Chondrocyte (in vitro differentiated cells): Measurements from ENCODE around the gene TFAP2A. TPM values are rescaled to one million over a fixed set of nuclear protein-coding genes. Genes with fewer than 3 reads are reported as not detected.

Experiments used
- DNase-seq: peaks from one replicate; pipeline ENCODE4 v3.0.0; 2021; ENCODE audit warnings: mixed read lengths, low spot score
- H3K27ac Mint-ChIP-seq: one replicate; pipeline ENCODE4 v1.8.0; 2021; ENCODE audit warnings: mild to moderate bottlenecking, moderate library complexity, mixed read lengths; ENCODE audit not compliant: unreplicated experiment
- H3K27me3 Mint-ChIP-seq: 2 replicates; pipeline ENCODE4 v1.8.0; 2021; ENCODE audit warnings: low read depth, mixed read lengths
- H3K36me3 Mint-ChIP-seq: 2 replicates; pipeline ENCODE4 v1.8.0; 2021; ENCODE audit warnings: low read depth, mixed read lengths
- H3K4me1 Mint-ChIP-seq: 2 replicates; pipeline ENCODE4 v1.8.0; 2021; ENCODE audit warnings: low read depth, mild to moderate bottlenecking, mixed read lengths
- H3K4me3 Mint-ChIP-seq: one replicate; pipeline ENCODE4 v1.8.0; 2021; ENCODE audit warnings: mild to moderate bottlenecking, moderate library complexity, mixed read lengths; ENCODE audit not compliant: unreplicated experiment
- H3K9me3 Mint-ChIP-seq: 2 replicates; pipeline ENCODE4 v1.8.0; 2021; ENCODE audit warnings: low read depth, mixed read lengths
- microRNA-seq: library from miRNA; unstranded; fragments of <30 nt; microRNA quantifications from one replicate; pipeline ENCODE4 v1.2.0, GENCODE V29; 2020; ENCODE audit warnings: borderline number of aligned reads
- total RNA-seq: library from RNA; stranded (reverse); gene quantifications from 3 replicates; pipeline ENCODE4 v1.2.1, GENCODE V29; 2021
- TF ChIP-seq, protein P1 (sequence below): fragments of 200-600 bp; sonication (generic); IDR thresholded peaks from 2 replicates; pipeline ENCODE4 v1.5.0; 2021; ENCODE audit warnings: antibody characterized with exemption, mild to moderate bottlenecking, moderate library complexity

The TFAP2A gene
- total RNA-seq, 1 donor from 2014 or later, result 1.4 TPM

- Mint-ChIP-seq H3K4me3 (no peak overlapping the region), H3K27me3 (no peaks in the 10 kb centered on the region), H3K27ac (no peak overlapping the region), H3K4me1 (no peaks in the 10 kb centered on the region), H3K36me3 (no peaks in the 10 kb centered on the region), H3K9me3 (peaks cover under 1% of the 10 kb centered on the region)
- TF ChIP-seq, protein P1, sequence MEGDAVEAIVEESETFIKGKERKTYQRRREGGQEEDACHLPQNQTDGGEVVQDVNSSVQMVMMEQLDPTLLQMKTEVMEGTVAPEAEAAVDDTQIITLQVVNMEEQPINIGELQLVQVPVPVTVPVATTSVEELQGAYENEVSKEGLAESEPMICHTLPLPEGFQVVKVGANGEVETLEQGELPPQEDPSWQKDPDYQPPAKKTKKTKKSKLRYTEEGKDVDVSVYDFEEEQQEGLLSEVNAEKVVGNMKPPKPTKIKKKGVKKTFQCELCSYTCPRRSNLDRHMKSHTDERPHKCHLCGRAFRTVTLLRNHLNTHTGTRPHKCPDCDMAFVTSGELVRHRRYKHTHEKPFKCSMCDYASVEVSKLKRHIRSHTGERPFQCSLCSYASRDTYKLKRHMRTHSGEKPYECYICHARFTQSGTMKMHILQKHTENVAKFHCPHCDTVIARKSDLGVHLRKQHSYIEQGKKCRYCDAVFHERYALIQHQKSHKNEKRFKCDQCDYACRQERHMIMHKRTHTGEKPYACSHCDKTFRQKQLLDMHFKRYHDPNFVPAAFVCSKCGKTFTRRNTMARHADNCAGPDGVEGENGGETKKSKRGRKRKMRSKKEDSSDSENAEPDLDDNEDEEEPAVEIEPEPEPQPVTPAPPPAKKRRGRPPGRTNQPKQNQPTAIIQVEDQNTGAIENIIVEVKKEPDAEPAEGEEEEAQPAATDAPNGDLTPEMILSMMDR, result no peak
- DNase-seq, result no peak
Observed at GRCh38 chr6:10347561-10348327, 67.1 kb downstream of the TFAP2A start.

Small RNA genes within 50 kb of the gene (microRNA-seq; reads per million reads assigned to microRNA genes)
- not detected for gene MIR5689

Other genes starting within 250 kb of the TFAP2A start
- gene GCNT2, start 106.3 kb upstream of the TFAP2A start, total RNA-seq, result 0.12 to 0.67 TPM (median 0.44 TPM) in 3 replicates